Activated naive CD8-positive, alpha-beta T cell treated with anti-CD3 and anti-CD28 coated beads for 36 hours (primary cell): ENCODE measurements around the gene OLFM3. TPM values are rescaled to one million over a fixed set of nuclear protein-coding genes. Genes with fewer than 3 reads are reported as not detected.

Experiments used
- DNase-seq: peaks from one replicate; pipeline ENCODE4 v3.0.0; 2021
- H3K27ac Mint-ChIP-seq: one replicate; pipeline ENCODE4 v1.8.0; 2022; ENCODE audit warnings: mild to moderate bottlenecking, moderate library complexity, mixed read lengths
- H3K27me3 Mint-ChIP-seq: one replicate; pipeline ENCODE4 v1.8.0; 2022; ENCODE audit warnings: mild to moderate bottlenecking, mixed read lengths
- H3K36me3 Mint-ChIP-seq: one replicate; pipeline ENCODE4 v1.8.0; 2021; ENCODE audit warnings: mild to moderate bottlenecking, mixed read lengths
- H3K4me1 Mint-ChIP-seq: one replicate; pipeline ENCODE4 v1.8.0; 2021; ENCODE audit warnings: mixed read lengths
- H3K4me3 Mint-ChIP-seq: one replicate; pipeline ENCODE4 v1.8.0; 2022; ENCODE audit warnings: mild to moderate bottlenecking, moderate library complexity, mixed read lengths
- H3K9me3 Mint-ChIP-seq: one replicate; pipeline ENCODE4 v1.8.0; 2022; ENCODE audit warnings: mixed read lengths
- total RNA-seq, 2 experiments: library from RNA; stranded (reverse); gene quantifications; one replicate each; pipeline ENCODE4 v1.2.3, GENCODE V29; 2021

The OLFM3 gene
- total RNA-seq, 2 experiments from 2014 or later = not detected

DNA sequence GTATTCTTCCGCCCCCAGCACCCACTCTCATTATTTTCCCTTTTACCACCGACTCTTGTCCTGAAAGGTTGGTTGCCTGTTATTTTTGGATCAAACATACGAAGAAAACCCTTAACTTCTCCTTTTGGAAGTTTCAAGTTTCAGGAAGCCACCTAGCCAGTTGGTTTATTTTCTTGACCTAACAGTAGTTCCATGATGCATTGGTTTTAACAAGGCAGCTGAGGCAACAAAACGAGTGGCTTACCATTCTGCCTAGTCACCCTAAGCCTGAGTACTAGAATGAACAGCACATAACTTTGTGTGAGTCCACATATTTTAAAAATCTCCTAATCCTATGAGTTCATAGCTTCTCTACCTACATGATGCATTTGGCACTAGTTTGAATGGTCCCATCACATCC lies 28.9 kb downstream of the OLFM3 start:
- DNase-seq = no peak
- Mint-ChIP-seq H3K9me3 (peaks cover 5% of the 10 kb centered on the region), H3K27ac (no peak overlapping the region), H3K36me3 (no peaks in the 10 kb centered on the region), H3K4me1 (no peaks in the 10 kb centered on the region), H3K27me3 (peaks cover 3% of the 10 kb centered on the region), H3K4me3 (no peak overlapping the region)

DNA sequence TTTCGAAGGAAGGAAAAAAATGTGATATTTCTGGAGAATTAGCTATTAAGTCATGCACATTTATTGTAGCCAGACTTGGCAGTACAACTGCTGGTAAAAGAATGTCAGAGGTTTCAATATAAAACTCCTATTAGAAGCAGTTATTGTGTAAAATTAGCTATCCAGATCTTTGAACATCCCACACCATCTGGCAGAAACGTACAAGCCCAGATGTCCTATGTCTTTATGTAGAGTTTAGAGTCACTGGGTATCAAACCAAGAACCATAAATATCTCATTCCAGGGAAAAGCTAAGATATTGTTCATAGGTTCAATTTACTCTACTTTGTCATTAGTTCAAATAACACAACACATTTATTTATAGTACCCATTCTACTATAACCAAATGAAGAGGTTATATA lies 31.4 kb downstream of the OLFM3 start:
- H3K4me1 Mint-ChIP-seq = no peaks in the 10 kb centered on the region
- no peaks in the 10 kb centered on the region for H3K36me3 Mint-ChIP-seq

DNA sequence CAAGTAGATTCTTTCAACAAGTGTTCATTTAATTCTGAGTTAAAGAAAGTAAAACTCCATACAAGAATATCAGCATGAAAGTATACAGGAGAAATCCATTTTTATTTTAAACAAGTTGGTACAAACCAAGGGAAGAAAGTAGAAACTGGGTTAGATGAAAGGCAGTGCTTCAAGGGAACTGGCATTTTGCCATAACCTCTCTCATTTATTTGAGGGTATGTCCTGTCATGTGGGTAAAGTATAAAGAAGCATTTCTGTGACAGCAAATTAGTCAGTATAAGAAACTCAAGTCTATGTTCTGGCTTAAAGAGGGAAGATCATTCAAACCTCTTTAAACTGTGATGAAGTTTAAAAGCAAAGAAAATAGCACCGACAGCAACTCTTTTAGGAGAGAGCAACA lies 32.0 kb downstream of the OLFM3 start:
- H3K4me1 Mint-ChIP-seq = no peaks in the 10 kb centered on the region
- H3K27ac Mint-ChIP-seq = no peak overlapping the region
- DNase-seq = no peak
- H3K27me3 Mint-ChIP-seq = peaks cover 3% of the 10 kb centered on the region
- H3K9me3 Mint-ChIP-seq = peaks cover 5% of the 10 kb centered on the region
- H3K36me3 Mint-ChIP-seq = no peaks in the 10 kb centered on the region
- H3K4me3 Mint-ChIP-seq = no peak overlapping the region

More for the DNA sequence above, 31.4 kb downstream of the OLFM3 start:
- Mint-ChIP-seq H3K27me3 (peaks cover 3% of the 10 kb centered on the region), H3K4me3 (no peak overlapping the region), H3K9me3 (peaks cover 5% of the 10 kb centered on the region), H3K27ac (no peak overlapping the region)
- no peak for DNase-seq

DNA sequence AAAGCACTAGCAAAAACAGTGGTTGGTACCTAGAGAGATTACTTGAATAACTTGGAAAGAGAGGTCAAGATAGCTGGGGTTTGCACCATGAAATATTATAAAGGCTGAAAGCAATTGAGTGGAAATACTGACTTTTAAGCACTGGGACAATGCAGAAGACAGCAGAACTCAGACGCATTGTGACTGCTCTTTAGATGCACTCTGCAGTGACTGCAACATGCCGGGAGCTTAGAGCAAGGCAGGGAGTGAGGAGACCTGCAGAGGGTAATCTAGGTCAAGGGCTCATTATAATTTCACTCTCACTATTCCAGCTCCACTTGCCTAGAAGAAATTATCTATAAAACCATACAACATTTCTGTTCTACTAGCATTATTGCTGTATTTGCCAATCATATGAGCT lies 36.6 kb downstream of the OLFM3 start:
- DNase-seq = no peak
- Mint-ChIP-seq H3K27ac (no peak overlapping the region), H3K9me3 (peaks cover 2% of the 10 kb centered on the region), H3K4me1 (no peaks in the 10 kb centered on the region), H3K36me3 (no peaks in the 10 kb centered on the region), H3K27me3 (peaks cover 3% of the 10 kb centered on the region), H3K4me3 (no peak overlapping the region)

DNA sequence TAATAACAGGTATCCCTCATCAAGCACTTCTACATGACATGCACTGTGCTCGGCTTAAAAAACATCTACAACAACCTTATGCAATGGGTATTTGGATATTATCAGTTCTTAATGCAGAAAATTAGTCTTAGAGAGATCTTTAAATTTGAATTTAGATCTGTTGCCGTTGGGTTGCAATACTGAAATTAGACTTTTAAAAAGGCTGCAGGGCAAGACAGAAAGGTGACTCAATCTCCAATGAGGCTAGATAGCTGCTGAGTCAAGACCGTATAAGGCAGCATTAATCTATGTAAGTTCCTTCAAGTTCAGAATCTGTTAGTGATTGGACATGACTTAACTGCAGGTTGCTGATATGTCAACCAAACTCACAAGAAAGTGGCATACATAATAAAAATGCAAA lies 37.3 kb downstream of the OLFM3 start:
- H3K9me3 Mint-ChIP-seq = peaks cover 2% of the 10 kb centered on the region
- H3K27ac Mint-ChIP-seq = no peak overlapping the region
- no peaks in the 10 kb centered on the region for H3K36me3 Mint-ChIP-seq
- H3K4me1 Mint-ChIP-seq = no peaks in the 10 kb centered on the region
- H3K27me3 Mint-ChIP-seq = peaks cover 3% of the 10 kb centered on the region
- H3K4me3 Mint-ChIP-seq = no peak overlapping the region
- no peak for DNase-seq

GRCh38 chr1:101957771-101958170 lies 39.0 kb downstream of the OLFM3 start:
- Mint-ChIP-seq H3K4me1 (no peaks in the 10 kb centered on the region), H3K27me3 (no peaks in the 10 kb centered on the region)
- no peak for DNase-seq

GRCh38 chr1:101953623-101954022 lies 43.1 kb downstream of the OLFM3 start:
- DNase-seq = no peak
- no peak overlapping the region for H3K4me3 Mint-ChIP-seq
- no peaks in the 10 kb centered on the region for H3K4me1 Mint-ChIP-seq
- no peak overlapping the region for H3K27ac Mint-ChIP-seq
- H3K9me3 Mint-ChIP-seq = no peaks in the 10 kb centered on the region
- H3K36me3 Mint-ChIP-seq = no peaks in the 10 kb centered on the region
- H3K27me3 Mint-ChIP-seq = no peaks in the 10 kb centered on the region

More at GRCh38 chr1:101957771-101958170, 39.0 kb downstream of the OLFM3 start:
- no peak overlapping the region for H3K27ac Mint-ChIP-seq
- no peaks in the 10 kb centered on the region for H3K9me3 Mint-ChIP-seq
- no peaks in the 10 kb centered on the region for H3K36me3 Mint-ChIP-seq
- no peak overlapping the region for H3K4me3 Mint-ChIP-seq

DNA sequence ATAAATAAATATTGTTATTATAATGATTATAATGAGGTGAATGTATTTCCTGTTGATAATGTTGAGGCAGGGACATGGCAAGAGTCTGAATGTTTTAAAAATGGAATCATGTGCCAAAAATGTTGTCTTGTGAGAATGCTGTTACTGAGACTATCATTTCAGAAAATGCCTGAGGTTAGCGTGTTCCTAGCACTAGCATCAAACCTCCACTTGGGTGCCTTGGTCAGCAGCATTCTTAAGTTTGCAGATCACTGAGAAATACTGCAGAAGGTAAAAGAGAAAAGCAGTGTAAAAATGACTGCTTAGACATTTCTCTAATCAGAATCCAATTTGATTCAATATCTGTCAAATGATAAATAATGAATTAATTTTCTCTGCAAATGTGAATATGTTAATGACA lies 50.8 kb downstream of the OLFM3 start:
- no peaks in the 10 kb centered on the region for H3K9me3 Mint-ChIP-seq
- no peaks in the 10 kb centered on the region for H3K4me1 Mint-ChIP-seq
- no peak overlapping the region for H3K27ac Mint-ChIP-seq
- H3K4me3 Mint-ChIP-seq = no peak overlapping the region
- no peak for DNase-seq
- H3K36me3 Mint-ChIP-seq = no peaks in the 10 kb centered on the region
- H3K27me3 Mint-ChIP-seq = no peaks in the 10 kb centered on the region

GRCh38 chr1:101943237-101943636 lies 53.5 kb downstream of the OLFM3 start:
- no peaks in the 10 kb centered on the region for H3K27me3 Mint-ChIP-seq
- no peak overlapping the region for H3K4me3 Mint-ChIP-seq
- DNase-seq = no peak
- no peaks in the 10 kb centered on the region for H3K36me3 Mint-ChIP-seq
- H3K27ac Mint-ChIP-seq = no peak overlapping the region
- H3K4me1 Mint-ChIP-seq = no peaks in the 10 kb centered on the region
- H3K9me3 Mint-ChIP-seq = no peaks in the 10 kb centered on the region

GRCh38 chr1:101942516-101943193 lies 54.1 kb downstream of the OLFM3 start:
- Mint-ChIP-seq H3K4me3 (no peak overlapping the region), H3K27me3 (no peaks in the 10 kb centered on the region), H3K9me3 (no peaks in the 10 kb centered on the region), H3K4me1 (no peaks in the 10 kb centered on the region), H3K36me3 (no peaks in the 10 kb centered on the region), H3K27ac (no peak overlapping the region)
- DNase-seq = no peak

- Mint-ChIP-seq H3K4me1 (no peaks in the 10 kb centered on the region), H3K27ac (no peak overlapping the region), H3K27me3 (no peaks in the 10 kb centered on the region), H3K36me3 (no peaks in the 10 kb centered on the region), H3K9me3 (peaks cover 2% of the 10 kb centered on the region), H3K4me3 (no peak overlapping the region)
- DNase-seq = no peak
These were observed 58.0 kb downstream of the OLFM3 start for GRCh38 chr1:101938681-101939080.

DNA sequence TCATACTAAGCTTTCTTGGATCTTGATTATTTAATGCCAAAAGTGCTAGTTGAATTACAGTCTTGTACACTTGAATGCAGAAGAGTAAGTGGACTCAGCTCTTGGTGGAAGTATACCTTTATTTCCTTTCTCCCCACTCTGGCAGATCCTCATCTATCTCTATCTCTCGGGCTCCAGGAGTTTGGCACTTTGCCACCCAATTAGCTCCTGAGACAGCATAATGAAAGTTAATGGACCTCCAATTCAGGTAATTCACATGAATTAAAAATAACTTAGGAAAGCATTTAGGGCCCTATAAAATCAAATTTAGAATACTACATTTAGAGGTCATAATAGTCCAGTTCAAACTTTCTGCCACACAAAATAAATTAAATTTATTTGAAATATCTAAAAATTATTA lies 67.4 kb downstream of the OLFM3 start:
- H3K36me3 Mint-ChIP-seq = no peaks in the 10 kb centered on the region
- H3K27ac Mint-ChIP-seq = no peak overlapping the region
- peaks cover 4% of the 10 kb centered on the region for H3K9me3 Mint-ChIP-seq
- no peak for DNase-seq
- no peaks in the 10 kb centered on the region for H3K27me3 Mint-ChIP-seq
- H3K4me3 Mint-ChIP-seq = no peak overlapping the region
- no peaks in the 10 kb centered on the region for H3K4me1 Mint-ChIP-seq

- Mint-ChIP-seq H3K4me1 (no peaks in the 10 kb centered on the region), H3K27ac (no peak overlapping the region), H3K36me3 (no peaks in the 10 kb centered on the region), H3K4me3 (no peak overlapping the region), H3K27me3 (no peaks in the 10 kb centered on the region), H3K9me3 (peaks cover 2% of the 10 kb centered on the region)
- no peak for DNase-seq
These were observed 67.9 kb downstream of the OLFM3 start for GRCh38 chr1:101928829-101929228.

DNA sequence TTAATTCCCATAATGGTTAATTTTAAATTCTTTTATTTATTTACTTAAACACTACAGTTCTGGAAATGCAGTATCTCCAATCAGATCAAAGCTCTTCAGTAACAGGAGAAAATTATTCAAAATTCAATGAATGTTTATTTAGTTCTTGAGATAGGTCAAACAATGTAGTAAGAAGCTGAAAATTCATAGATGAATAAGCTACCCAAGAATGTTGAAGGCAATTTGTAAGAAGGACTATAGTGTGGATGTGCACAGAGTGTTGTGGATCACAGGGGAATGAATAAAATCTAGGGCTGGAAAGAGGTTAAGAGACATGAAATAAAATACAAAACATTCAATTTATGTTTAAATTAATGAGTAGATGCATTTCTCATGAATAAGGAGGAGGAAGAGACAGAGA lies 72.0 kb downstream of the OLFM3 start:
- Mint-ChIP-seq H3K36me3 (no peaks in the 10 kb centered on the region), H3K4me3 (no peak overlapping the region), H3K4me1 (no peaks in the 10 kb centered on the region), H3K27me3 (no peaks in the 10 kb centered on the region), H3K27ac (no peak overlapping the region), H3K9me3 (no peaks in the 10 kb centered on the region)
- DNase-seq = no peak

DNA sequence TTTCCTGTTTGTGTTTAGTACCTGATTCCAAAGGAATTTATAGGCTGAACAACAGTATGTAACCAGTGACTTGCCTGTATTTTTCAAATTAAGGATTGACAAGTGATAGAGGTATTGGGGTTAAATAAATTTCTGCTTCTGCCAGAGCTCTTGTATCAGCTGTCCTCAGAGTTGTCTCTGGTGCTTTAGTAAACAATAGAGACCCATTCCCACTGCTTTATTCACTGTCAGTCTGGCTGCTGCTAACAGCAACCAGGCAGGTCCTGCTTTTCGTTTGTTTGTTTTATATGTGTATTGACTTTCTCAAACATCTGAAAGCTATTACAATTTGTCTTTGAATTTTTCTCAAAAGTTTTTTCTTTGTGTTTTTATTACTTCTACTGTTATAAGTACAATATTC lies 76.1 kb downstream of the OLFM3 start:
- Mint-ChIP-seq H3K4me1 (no peaks in the 10 kb centered on the region), H3K36me3 (no peaks in the 10 kb centered on the region)

GRCh38 chr1:101918277-101918676 lies 78.4 kb downstream of the OLFM3 start:
- no peak overlapping the region for H3K4me3 Mint-ChIP-seq
- no peak for DNase-seq
- no peaks in the 10 kb centered on the region for H3K9me3 Mint-ChIP-seq
- H3K27ac Mint-ChIP-seq = no peak overlapping the region
- H3K4me1 Mint-ChIP-seq = no peaks in the 10 kb centered on the region
- peaks cover 3% of the 10 kb centered on the region for H3K27me3 Mint-ChIP-seq
- no peaks in the 10 kb centered on the region for H3K36me3 Mint-ChIP-seq

More for the DNA sequence above, 76.1 kb downstream of the OLFM3 start:
- DNase-seq = no peak
- H3K9me3 Mint-ChIP-seq = no peaks in the 10 kb centered on the region
- no peak overlapping the region for H3K4me3 Mint-ChIP-seq
- H3K27ac Mint-ChIP-seq = no peak overlapping the region
- H3K27me3 Mint-ChIP-seq = no peaks in the 10 kb centered on the region
